COLO829 (cell line): ENCODE measurements around the gene HOXB13.
"Not testable (repeated sequence)": the region's sequence is repeated elsewhere in the genome, so short reads cannot be mapped to it uniquely, and the experiment has no call there.

ENCODE experiments used
- DNase-seq: peaks from one replicate; pipeline ENCODE4 v3.0.0; 2012; ENCODE audit warnings: low spot score

HOXB13 gene

DNA sequence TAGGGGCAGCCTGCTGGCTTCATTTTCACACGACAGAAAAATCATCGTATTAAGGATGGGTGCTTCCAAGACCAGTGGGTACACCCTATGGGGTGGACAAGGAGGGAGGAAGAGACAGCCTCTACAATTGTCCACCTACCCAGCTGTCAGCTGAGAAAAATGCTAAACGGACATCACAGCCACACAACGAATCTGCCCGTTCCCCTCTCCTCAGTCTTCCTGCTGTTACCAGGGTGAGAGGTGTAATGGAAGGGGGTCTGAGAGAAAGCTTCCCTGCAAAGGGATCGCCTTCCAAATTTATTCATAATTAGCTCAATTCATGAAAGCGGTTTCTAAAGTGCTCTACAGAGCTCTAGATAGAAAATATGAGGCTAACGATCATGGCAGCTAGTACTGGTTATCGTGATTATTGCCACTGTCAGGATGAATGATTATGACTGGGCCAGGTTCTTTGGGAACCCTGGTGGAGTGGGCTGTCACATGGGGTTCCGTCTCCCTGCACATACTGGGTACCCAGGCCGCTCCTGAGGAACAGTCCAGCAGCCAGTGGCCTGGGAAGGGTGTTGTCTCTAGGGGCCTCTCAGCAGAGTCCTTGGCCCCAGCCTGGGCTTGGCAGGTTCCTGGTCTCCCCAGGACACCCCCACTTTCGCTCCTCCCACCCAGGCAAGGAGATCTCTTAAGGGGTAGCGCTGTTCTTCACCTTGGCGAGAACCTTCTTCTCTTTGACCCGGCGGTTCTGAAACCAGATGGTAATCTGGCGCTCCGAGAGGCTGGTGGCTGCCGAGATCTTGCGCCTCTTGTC lies 2.2 kb downstream of the HOXB13 start:
- no peak for DNase-seq

DNA sequence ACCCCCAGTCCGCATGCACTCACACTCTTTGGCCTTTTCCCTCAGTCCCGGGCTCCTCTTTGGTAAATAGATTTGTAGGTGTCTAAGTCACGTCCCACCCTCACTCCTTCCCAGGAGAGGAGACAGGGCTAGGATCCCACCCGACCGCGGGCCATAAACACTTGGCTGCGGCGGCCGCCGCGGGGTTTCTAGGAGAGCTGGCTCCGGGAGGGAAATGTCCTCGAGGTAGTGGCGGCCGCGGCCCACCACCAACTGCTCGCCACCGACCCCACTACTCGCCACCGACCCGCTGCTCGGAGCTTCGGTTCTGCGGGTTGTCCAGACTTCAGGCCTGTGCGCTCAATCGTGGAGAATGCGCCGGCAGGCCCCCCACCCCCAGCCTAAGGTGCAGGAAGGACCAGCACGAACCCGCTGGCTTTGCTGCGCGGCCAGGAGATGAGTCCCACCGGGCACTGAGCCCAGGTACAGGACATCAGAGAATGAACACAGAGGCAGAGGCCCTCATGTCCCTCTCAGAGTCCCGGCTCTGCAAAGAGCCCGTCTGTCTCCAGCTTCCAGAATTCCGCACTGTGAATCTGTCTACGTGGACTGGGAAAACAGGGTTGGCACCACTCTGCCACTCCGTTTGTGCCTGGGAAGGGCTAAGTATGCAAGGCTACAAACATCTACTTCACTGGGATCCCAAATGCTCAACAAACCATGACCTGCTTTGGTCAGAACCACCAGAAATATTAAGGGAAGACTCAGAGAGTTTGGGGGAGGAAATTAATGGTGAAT lies 3.1 kb downstream of the HOXB13 start:
- DNase-seq = no peak

DNA sequence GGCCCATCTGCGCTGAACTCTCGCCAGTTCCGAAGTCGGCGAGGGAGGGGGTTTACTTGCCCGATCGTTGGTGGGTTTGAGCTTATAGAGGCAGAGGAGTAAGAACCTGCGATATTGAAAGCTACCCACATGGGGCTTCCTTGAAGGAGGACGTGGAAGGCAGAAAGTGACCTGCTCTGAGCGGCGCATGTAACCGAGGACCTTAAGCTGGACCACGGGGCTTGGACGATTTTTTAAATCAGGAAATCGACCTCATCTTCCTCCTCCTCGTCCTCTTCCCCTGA lies 3.6 kb downstream of the HOXB13 start:
- DNase-seq = no peak

DNA sequence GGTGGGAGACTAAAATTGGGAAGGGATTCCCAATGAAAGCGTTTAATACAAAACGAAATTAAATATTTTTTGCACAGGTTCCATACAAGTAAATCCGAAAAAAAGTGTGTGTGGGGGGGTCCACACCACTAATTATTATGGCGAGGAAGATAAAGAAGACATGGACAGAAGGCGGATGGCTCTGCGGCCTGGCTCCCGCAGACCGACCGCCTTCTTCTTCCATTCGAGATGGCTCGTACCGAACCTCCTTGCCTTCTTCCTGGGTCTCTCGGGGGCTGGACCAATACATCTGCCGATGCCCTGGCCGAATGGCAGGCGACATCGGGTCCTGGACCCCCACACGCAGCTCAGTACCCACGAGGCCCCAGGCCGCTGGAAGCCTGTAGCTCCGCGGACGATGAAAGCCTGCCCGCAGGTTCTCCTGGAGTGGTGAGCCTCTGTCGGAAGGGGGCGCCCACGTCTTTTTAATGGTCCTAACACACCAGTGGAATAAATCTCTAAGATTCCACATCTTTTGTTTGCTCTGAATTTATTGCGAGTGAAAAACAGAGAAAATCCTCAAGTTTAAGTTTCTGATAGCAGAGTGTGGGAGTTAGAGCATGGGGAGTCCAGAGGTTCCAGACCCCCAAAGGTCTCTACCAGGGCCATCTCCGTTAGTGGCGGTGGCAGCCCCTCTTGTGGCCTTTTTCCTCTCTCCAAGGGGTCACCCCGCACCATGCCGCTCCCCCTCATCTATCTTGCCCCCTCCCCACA lies 4.1 kb downstream of the HOXB13 start:
- peak; percentile 57 for DNase-seq

DNA sequence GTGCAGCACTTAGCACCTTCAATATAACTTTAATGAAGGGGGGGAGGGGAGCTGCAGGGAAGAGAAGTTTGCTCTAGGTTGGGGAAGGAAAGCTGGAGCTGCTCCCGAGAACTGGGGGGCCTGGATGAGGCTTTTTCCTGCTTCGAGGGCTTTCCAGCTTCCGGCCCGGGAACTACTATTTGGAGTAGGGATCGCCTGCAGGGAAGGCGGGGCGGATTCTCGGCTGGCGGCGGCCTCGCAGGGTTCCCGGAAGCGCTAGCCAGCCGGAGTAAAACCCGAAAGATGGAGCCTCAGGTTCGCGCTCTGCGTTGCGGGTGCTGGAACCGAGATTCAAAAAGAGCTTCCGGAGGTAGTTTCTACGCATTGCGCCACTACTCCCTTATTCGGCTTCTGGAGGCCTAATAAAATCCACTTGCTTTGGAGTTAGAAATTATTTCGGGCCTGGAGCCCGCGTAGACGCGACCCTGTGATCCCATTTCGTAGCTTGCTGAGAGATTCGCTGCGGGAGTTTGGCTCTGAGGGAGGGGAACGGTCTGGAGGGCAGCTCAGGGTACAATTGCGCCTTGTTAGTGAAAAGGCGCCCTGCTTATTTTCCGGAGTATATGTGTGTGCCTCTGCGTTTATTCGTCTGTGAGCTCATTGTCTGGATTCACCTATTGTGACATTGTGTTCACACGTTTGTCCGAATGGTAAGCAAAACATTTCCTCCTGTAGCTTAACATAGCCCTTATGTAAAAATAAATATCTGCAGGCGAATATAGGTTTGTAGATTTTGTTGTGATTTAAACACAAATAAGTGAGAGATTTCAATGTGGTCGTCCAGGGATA lies 4.9 kb downstream of the HOXB13 start:
- DNase-seq = no peak

DNA sequence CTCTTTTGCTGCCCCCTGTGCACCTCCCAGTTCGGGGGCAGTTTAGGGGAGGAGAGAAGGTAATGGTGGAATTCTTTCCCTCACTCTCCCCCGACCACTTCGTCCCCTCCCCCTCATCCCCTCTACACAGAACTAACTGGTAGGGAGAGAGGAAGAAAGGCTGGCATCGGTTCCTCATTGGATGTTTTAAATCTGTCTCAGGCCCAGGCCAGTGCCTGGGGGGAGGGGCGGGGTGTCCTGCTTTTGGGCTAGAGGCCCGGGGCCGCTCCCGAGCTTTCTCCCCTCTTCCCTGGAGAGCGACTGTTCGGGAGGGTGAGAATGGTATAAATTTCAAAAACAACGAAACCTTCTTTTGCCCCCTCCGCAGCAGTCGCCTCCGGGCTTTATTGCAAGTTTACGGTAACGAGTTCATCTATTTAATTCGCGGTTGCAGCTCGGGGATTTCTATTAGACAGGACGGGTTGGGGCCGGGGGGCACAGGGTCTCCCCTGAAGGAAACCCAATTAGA lies 5.6 kb downstream of the HOXB13 start, which contains the start of gene PRAC2:
Gene PRAC2, plus strand, starts transcription at position 271 of the 508 bp plus-strand sequence. CDS start 1,226 bp downstream, outside the sequence.
- no peak for DNase-seq

DNA sequence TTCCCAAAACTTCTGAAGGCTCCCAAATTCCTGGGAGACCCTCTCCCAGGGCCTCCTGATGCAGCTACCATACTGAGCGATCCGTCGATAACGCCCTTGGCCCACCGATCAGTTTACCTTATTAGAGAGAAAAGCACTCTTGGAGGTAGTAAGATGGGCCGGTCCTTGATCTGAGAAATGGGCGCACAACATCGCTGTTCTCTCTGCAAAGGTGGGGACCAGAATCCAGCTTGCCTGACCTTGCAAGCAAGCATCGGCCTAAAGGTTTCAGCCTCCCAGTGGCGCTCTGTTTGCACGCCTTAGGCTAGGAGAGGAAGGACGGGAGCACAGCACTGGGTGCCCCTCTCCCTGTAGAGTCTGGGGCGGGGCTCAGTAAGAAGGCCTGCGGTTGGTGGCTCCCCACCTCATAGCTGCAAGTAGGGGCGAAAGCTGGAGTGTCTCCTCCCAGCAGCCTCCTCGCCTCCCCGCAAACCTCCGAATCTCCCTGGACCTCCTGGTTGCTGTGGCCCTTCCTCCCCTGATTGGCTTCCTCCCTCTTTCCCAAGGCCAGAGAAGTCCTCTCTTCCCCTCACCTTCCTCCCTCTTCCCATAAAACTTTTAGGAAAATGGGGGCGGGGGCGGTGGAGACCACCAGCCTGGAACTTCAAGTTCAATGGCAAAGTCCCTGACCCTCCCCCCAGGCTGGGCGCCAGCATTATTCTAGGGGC lies 6.2 kb downstream of the HOXB13 start, which contains the start of gene PRAC1:
Gene PRAC1, minus strand, starts transcription at position 318 of the 707 bp plus-strand sequence. Its CDS starts 126 bp downstream, at position 192.
- no peak for DNase-seq

DNA sequence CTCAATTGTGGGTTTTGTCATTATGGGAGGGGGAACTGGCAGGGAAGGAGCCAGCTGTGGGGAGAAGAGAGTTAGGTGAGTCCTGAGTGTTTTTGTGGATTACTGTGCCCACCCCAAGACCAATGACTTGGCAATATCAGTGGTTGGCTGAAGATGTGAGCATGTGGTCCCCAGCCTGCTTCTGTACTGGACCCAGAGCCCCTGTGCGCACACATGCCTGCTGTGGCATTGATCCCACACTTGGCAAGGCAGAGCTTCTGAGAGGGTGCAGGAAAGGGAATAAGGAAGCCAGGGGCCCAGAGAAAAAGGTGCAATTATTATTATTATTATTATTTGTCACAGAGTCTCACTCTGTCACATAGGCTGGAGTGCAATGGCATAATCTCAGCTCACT lies 7.5 kb downstream of the HOXB13 start:
- DNase-seq = no peak

DNA sequence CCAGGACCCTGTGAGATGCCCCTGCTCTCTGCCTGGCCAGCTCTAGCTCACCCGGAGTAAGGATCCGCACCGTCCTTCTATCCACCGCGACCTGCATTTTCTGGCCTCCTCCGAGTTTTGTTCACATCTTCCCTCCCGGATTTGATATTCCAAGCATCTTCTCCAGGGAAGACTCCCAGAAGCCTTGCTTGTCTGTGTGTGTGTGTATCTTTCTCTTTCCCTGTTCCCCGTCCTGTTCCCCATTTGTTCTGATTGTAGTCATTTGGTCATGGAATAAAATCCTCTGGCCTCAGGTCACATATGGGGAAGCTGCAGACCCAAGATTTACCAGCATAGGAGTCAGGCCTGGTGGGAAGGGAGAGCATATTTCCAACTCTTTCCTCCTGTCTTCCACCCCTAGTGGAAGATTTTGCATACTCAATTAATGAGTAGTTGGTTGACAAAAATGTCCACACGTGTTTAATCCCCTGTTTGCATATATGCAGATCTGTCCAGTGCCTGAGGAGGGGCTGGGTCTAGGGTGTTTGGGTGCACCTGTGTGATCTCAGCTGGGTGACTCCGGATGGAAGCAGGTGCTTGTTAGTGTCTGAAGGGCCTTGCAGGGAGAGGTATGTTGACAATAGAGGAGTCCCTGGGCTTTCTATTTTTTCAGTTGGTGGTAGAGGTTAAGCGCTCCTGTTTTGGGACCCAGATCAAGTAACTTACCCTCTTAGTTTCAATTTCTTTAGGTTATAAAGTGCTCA lies 8.1 kb downstream of the HOXB13 start:
- DNase-seq = no peak

DNA sequence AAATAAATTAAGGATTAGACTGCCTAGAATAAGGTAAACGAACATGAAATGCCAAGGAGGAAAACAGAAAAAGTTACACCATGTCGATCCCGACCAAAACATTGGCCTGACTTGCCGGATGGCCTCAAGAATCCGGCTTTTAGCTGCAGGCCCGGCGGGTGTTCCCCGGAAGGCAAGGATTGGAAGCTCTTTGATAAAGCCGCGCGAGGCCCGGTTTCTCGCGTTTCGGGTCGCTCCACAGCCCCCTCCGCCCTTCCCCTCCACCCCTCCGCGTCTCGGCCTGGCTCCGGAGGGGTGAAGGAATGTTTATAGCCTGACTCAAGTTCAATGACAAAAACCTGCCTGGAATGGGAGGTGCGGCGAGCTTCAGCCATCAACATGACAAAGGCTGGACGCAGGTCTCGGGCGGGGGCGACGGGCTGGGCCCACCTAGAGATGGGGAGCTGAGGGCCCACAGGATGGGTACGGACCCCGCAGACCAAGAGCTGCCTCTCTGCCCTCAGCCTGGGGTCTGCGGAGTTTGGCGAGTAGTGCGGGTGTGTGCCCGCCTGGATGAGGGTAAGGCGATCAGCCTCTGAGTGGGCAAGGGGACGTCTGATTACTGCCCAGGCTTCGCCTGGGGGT lies 8.8 kb downstream of the HOXB13 start:
- no peak for DNase-seq

DNA sequence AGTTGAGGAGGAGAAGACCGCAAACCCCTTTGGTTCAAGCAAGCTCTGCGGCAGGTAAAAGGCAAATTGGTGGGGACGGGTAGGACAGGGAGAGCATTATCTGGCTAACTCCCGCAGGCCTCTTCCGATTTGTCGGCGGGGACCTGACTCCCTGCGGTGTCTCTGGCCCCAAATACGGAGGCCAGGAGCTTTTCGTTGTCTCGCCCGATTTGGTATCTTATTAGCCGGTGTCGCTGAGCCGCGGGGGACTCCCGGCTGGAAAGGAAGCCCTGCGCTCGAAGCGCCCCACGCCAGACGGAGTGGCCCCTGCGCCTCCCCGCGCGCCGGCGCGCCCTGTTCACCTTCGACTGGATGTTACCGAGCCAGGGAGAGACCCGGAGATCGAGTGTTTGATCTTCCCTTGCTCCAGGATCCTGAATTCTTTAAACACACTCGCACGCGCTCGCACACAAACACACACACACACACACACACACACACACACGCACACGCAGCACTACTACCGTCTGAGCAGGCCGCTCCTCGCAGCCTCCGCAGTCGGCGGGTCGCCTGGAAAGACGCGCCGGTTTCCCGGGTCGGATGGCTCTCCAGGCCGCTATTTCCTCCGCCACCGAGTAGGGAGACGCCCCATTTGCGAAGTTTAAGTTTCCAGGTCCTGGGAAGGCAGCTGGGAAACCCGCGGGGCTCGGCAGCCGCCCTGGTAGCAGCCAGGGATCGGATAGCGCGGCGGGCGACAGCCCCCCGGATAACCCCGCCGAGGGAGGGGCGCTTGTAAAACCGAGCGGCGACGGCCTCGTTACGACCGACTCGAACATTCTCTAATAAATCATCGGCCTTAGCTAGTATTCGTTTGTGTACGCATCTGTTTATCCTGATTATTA lies 9.5 kb downstream of the HOXB13 start:
- DNase-seq = no peak

DNA sequence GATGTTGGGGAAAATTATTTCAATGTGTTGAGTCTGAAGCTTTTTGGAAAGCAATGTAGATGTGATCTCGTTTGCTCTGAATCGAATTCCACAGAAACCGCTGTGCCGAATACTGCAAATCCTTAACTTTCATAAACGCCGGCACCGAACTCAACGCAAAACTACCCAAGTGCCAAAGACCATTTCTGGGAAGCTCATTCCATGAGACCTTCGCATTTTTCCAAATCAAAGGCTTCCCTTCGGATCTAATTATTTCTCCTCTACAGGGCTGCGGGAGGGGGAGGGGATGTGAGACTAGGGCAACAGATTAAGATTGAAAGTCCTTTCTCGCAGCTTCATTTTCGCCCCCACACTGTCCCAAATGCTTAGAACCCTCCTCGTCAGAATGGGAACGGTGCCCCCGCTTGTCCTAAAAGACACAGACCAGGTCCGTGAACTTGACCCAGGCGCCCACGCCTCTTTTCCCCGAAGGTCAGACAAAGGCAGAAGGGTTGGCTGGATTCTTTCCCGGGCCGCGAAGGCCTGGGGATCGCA lies 10.3 kb downstream of the HOXB13 start:
- DNase-seq = no peak

DNA sequence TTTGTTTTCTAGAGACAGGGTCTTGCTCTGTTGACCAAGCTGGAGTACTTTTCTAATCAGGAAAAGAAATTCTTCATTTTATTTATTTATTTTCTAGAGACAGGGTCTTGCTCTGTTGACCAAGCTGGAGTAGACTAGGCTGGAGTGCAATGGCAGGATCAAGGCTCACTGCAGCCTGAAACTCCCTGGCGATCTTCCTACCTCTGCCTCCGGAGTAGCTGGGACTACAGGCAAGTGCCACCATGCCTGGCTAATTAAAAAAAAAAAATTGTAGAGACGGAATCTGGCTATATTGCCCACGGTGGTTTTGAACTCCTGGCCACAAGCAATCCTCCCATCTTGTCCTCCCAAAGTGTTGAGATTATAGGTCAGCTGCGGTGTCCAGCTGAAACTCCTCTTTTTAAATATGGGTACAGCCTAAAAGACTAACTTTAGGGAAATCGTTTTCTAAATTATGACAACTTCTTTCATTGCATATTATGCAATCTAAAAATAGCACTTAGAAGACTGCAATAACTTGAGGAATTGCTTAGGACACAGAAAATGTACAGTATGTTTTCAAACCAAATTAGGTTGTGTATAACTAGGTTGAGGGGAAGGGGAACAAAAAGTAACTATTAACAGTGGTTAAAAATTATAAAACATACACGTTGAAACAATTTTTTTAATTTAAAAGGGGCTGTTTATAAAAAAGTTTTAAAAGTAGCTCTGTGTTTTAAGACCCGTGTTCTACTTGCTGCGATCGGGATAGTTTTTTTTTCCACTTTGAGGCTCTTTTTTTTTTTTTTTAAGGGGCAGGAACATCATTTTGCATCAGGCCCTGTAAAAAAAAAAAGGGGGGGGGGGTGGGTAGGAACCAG lies 11.0 kb downstream of the HOXB13 start:
- DNase-seq = no peak

DNA sequence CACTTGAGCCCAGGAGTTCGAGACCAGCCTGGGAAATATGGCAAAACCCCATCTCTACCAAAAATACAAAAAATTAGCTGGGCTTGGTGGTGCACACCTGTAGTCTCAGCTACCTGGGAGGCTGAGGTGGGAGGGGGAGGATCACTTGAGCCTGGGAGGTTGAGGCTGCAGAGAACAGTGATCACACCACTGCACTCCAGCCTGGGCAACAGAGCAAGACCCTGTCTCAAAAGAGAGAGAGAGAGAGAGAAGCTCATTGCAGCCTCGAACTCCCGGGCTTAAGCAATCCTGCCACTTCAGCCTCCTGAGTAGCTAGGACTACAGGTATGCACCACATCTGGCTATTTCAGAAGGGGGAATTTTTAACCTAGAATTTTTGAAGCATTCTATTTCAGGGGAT lies 12.0 kb downstream of the HOXB13 start:
- not testable (repeated sequence) for DNase-seq

DNA sequence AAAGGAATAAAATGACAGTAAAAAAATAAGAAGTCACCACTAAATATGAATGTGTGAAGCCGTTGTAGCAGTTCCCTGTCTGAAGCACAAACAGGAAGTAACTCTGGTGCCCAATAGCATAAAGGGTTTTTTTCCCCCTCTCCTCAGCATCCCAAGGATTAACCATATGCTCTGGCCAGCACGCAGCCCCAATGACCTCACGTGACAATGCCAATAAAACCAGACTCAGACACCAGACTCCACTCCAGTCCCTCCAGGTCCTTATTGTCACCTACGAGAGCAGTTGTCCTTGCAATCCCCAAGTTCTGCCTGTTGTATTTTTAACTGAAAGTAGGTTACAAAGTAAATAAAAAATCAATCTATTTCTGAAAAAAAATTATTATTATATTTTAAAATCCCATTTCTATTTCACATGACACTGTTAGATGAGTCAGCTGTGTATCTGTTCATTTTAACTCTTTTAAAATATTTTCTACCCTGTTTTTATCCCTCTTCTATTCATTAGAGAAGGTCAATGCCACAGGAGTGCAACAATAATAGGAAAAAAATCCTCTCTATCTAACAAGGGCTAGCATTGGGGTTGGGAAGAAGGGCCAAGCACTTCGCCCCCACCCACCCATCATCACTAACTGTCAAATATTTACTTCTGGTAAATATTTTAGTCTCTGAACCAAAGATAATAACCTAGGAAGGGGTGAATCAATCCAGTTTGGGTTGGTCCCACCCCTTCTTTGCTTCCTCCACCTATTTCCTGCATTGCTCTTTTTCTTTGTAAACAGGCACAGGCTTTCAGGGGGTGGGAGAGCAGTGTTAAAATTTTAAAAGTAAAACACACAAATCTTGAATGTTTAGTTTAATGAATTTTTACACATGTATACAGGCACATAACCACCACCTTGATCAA lies 12.8 kb downstream of the HOXB13 start:
- DNase-seq = no peak

DNA sequence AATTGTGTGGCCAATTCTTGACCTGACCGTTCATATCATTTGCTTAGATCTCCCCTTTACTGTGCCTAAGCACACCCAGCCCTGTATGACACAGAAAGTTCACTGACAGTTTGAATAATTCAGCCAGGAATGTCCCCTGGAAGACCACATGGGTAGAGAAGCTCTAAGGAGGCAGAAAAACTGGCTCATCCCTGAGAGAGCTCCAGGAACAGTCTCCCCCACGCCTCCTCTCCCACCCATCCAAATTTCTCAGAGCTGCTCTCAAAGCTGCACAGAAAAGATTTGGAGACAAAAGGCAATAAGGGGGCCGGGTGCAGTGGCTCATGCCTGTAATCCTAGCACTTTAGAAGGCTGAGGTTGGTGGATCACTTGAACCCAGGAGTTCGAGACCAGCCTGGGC lies 17.4 kb downstream of the HOXB13 start:
- DNase-seq = no peak
